ENCODE results near the gene HOXA13.

The HOXA13 gene

GRCh38 chr7:27197137-27198042 lies 2.5 kb downstream of the HOXA13 start:
- no peak for DNase-seq
- H3K4me3 Mint-ChIP-seq = no peak overlapping the region
- H3K9me3 Mint-ChIP-seq = no peaks in the 10 kb centered on the region
- H3K36me3 Mint-ChIP-seq (ENCODE audit: insufficient read depth) = peaks cover 23% of the 10 kb centered on the region
- ATAC-seq (replicated peaks) = no peak
- peak overlapping the region in 1 of 2 donors; percentile 57 for H3K27ac Mint-ChIP-seq
- H3K4me1 Mint-ChIP-seq (ENCODE audit: low read depth in 2 of 2) = peaks cover 31 to 37% of the 10 kb centered on the region in 2 donors
- H3K27me3 Mint-ChIP-seq = peaks cover 83 to 97% of the 10 kb centered on the region in 2 donors

GRCh38 chr7:27196287-27196767 lies 3.6 kb downstream of the HOXA13 start:
- no peak overlapping the region for H3K4me3 Mint-ChIP-seq
- H3K27ac Mint-ChIP-seq = no peak overlapping the region
- H3K9me3 Mint-ChIP-seq = no peaks in the 10 kb centered on the region
- DNase-seq (peak; percentile 80 to 82 (median 80)), ATAC-seq (replicated peaks) (peak; percentile 42)
- peaks cover 29 to 32% of the 10 kb centered on the region in 2 donors for H3K4me1 Mint-ChIP-seq (ENCODE audit: low read depth in 2 of 2)
- peaks cover 27% of the 10 kb centered on the region for H3K36me3 Mint-ChIP-seq (ENCODE audit: insufficient read depth)
- peaks cover 83 to 97% of the 10 kb centered on the region in 2 donors for H3K27me3 Mint-ChIP-seq

DNA sequence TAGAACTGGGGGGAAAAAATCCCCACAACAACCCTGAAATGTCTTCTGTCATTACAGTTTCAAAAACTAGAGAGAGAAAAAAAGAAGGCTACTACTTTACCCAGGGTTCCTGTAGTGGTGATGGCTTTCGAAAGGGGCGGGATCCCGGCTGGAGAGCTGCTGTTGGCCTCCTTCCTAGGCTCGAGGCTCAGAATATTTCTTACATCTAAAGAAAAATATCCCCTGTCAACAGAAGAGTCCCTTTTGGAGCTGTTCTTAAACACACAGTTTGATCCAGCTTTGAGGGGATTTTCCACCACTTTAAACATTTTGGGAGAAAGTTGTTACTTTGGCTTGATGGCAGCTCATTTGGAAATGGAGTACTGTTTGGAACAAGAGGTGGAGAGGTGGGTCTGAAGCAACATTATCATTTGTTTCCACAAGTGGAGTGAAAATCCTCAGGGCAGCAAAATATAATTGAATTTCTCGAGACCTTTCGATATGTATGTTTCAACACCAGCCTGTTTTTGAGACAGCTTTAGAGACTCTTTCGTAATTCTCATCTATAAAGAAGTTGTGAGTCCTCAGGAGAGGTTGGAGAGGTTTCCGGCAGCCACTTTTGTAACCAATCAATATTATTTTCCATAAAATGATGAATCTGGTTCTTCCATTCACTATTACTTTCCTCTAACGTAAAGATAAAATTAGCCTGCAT lies 5.1 kb downstream of the HOXA13 start:
- H3K4me1 Mint-ChIP-seq (ENCODE audit: low read depth in 2 of 2) = peaks cover 19 to 24% of the 10 kb centered on the region in 2 donors
- DNase-seq (no peak), ATAC-seq (replicated peaks) (no peak)
- peaks cover 83 to 97% of the 10 kb centered on the region in 2 donors for H3K27me3 Mint-ChIP-seq
- H3K36me3 Mint-ChIP-seq (ENCODE audit: insufficient read depth) = peaks cover 20% of the 10 kb centered on the region
- no peak overlapping the region for H3K4me3 Mint-ChIP-seq
- H3K27ac Mint-ChIP-seq = no peak overlapping the region
- no peaks in the 10 kb centered on the region for H3K9me3 Mint-ChIP-seq

DNA sequence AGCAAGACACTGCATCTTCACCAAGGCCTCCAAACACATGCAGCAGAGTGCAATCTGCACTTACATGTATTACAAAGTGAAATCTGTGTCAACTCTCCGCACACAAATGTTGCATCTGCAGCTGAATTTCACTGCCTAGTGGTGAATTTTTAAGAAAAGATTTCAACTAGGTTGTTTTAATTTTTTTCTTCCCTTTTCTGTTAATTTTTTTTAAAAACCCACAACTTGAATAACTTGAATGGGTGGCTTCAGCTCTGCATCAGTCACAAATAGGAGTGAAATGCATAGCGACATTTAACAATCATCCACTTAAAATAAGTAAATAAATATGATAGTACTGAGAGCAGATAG lies 5.9 kb downstream of the HOXA13 start:
- Mint-ChIP-seq H3K9me3 (no peaks in the 10 kb centered on the region), H3K27me3 (peaks cover 85 to 97% of the 10 kb centered on the region in 2 donors), H3K36me3 (ENCODE audit: insufficient read depth) (peaks cover 25% of the 10 kb centered on the region), H3K4me3 (peak overlapping the region in 1 of 2 donors; percentile 65), H3K27ac (no peak overlapping the region), H3K4me1 (ENCODE audit: low read depth in 2 of 2) (peaks cover 17 to 29% of the 10 kb centered on the region in 2 donors)
- ATAC-seq (replicated peaks) (no peak), DNase-seq (no peak)

GRCh38 chr7:27193335-27194001 lies 6.4 kb downstream of the HOXA13 start:
- Mint-ChIP-seq H3K4me3 (peak overlapping the region in 1 of 2 donors; percentile 65), H3K4me1 (ENCODE audit: low read depth in 2 of 2) (peaks cover 16 to 30% of the 10 kb centered on the region in 2 donors), H3K27me3 (peaks cover 85 to 97% of the 10 kb centered on the region in 2 donors), H3K9me3 (no peaks in the 10 kb centered on the region), H3K36me3 (ENCODE audit: insufficient read depth) (peaks cover 26% of the 10 kb centered on the region), H3K27ac (no peak overlapping the region)
- ATAC-seq (replicated peaks) = no peak
- DNase-seq = no peak

DNA sequence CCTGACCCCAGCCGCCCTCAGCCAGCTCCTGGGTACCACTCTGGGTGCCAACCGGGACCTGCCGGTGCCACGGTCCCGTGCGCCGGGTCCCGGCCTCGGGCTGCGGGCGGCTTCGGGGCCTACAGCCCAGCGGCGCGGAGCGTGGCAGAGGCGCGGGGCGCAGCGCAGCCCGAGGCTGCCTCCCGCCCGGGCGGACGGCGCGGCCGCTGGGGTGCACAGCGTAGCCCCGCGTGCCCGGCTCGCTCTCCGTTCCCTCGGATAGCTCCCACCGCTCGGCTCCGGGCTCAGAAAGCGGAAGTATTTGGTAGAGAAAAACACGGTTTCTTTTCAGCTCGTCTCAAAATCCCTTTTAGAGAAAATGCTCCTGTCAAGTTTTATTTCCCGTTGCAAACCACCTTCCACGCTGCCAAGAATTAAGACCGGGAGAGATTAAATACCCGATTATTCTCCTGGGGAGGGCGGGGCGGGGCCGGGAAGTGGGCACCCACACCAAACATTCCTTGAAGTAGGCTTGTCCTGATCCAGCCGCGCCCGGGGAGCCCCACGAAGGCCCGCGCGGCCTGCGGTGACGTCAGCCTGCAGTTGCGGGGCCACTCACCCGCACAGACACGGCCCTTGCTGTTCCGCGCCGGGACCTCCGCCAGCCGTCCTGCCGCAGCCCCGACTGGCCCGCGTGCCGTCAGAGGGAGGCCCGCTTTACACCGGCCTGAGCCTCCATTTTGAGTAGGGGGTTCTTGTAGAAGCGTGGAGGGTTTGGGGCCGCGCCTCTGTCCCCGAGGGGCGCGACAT lies 7.2 kb downstream of the HOXA13 start:
- Mint-ChIP-seq H3K4me3 (peak overlapping the region; percentile 40 to 65), H3K9me3 (no peaks in the 10 kb centered on the region), H3K27ac (no peak overlapping the region), H3K4me1 (ENCODE audit: low read depth in 2 of 2) (peaks cover 20 to 34% of the 10 kb centered on the region in 2 donors), H3K27me3 (peaks cover 85 to 97% of the 10 kb centered on the region in 2 donors), H3K36me3 (ENCODE audit: insufficient read depth) (peaks cover 23% of the 10 kb centered on the region)
- DNase-seq (no peak), ATAC-seq (replicated peaks) (peak; percentile 64)

DNA sequence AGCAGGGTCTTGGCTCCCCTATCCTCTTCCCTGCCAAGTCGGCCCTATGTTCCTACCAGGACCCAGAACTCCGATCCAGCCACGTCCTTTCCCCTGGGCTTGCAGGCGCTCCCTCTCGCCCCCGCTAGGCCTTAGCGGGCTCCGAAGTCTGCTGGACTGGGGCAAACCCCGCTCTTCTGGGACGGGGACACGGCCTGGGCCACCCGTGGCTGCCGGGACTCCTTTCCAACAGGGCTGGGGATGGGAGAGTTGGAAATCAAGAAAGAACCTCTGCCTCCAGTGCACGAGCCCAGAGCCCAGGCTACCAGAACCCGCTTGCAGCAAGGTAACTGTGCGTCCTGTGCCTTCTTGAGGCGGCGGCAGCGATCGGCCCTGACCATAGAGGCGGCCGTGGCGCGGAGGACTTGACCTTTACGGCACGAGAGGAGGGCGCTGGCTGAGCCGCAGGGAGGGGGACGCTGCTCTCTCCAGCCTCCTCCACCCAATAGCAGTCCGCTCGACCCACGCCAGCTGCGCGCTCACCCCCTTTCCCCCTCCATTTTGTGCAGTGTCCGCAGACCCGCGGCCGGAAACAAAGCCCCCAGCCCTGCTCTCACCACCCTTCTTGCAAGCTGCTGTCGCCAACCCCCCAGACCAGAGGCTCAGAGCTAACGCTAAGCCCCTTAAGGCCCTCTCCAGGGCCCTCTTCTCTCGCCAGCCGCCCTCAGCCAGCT lies 7.9 kb downstream of the HOXA13 start:
- DNase-seq (no peak), ATAC-seq (replicated peaks) (no peak)
- H3K36me3 Mint-ChIP-seq (ENCODE audit: insufficient read depth) = peaks cover 22% of the 10 kb centered on the region
- peaks cover 22 to 34% of the 10 kb centered on the region in 2 donors for H3K4me1 Mint-ChIP-seq (ENCODE audit: low read depth in 2 of 2)
- no peak overlapping the region for H3K27ac Mint-ChIP-seq
- peak overlapping the region; percentile 40 to 65 for H3K4me3 Mint-ChIP-seq
- no peaks in the 10 kb centered on the region for H3K9me3 Mint-ChIP-seq
- peaks cover 84 to 97% of the 10 kb centered on the region in 2 donors for H3K27me3 Mint-ChIP-seq

GRCh38 chr7:27191161-27191731 lies 8.6 kb downstream of the HOXA13 start:
- ATAC-seq (replicated peaks) = no peak
- Mint-ChIP-seq H3K9me3 (no peaks in the 10 kb centered on the region), H3K36me3 (ENCODE audit: insufficient read depth) (peaks cover 22% of the 10 kb centered on the region), H3K4me3 (peak overlapping the region; percentile 40 to 65), H3K27me3 (peaks cover 84 to 97% of the 10 kb centered on the region in 2 donors), H3K4me1 (ENCODE audit: low read depth in 2 of 2) (peaks cover 22 to 38% of the 10 kb centered on the region in 2 donors), H3K27ac (no peak overlapping the region)
- no peak for DNase-seq

- Mint-ChIP-seq H3K36me3 (ENCODE audit: insufficient read depth) (peaks cover 29% of the 10 kb centered on the region), H3K4me1 (ENCODE audit: low read depth in 2 of 2) (peaks cover 32 to 46% of the 10 kb centered on the region in 2 donors), H3K27me3 (peaks cover 91 to 97% of the 10 kb centered on the region in 2 donors), H3K9me3 (no peaks in the 10 kb centered on the region), H3K27ac (peak overlapping the region in 1 of 2 donors; percentile 69), H3K4me3 (peak overlapping the region; percentile 9 to 86)
- no peak for ATAC-seq (replicated peaks)
- no peak for DNase-seq
Observed at GRCh38 chr7:27189997-27190748, 9.7 kb downstream of the HOXA13 start.

GRCh38 chr7:27189295-27189996 lies 10.4 kb downstream of the HOXA13 start:
- H3K27ac Mint-ChIP-seq = peak overlapping the region in 1 of 2 donors; percentile 69
- peaks cover 91 to 97% of the 10 kb centered on the region in 2 donors for H3K27me3 Mint-ChIP-seq
- no peak for DNase-seq
- H3K9me3 Mint-ChIP-seq = no peaks in the 10 kb centered on the region
- no peak for ATAC-seq (replicated peaks)
- H3K4me1 Mint-ChIP-seq (ENCODE audit: low read depth in 2 of 2) = peaks cover 39 to 53% of the 10 kb centered on the region in 2 donors
- peak overlapping the region; percentile 9 to 86 for H3K4me3 Mint-ChIP-seq
- H3K36me3 Mint-ChIP-seq (ENCODE audit: insufficient read depth) = peaks cover 36% of the 10 kb centered on the region
